Neural cell (in vitro differentiated cells): Measurements from ENCODE around the gene SH3TC1.

Source experiments
- CTCF ChIP-seq: fragments of 450-650 bp; IDR thresholded peaks from 2 replicates; pipeline ENCODE4 v1.5.1; 2014; ENCODE audit warnings: antibody characterized with exemption, mild to moderate bottlenecking, moderate library complexity; ENCODE audit not compliant: poor library complexity, severe bottlenecking
- EP300 ChIP-seq: fragments of 450-650 bp; conservative IDR thresholded peaks from 2 replicates; pipeline ENCODE4 v1.6.1; 2014; ENCODE audit warnings: antibody characterized with exemption, mild to moderate bottlenecking, moderate library complexity; ENCODE audit not compliant: poor library complexity, severe bottlenecking
- EZH2 ChIP-seq: fragments of 200-600, 300-800 bp; shearing (Covaris generic), sonication (generic); IDR thresholded peaks from 2 replicates; pipeline ENCODE4 v1.6.1; 2014; ENCODE audit warnings: antibody characterized with exemption, low read length, borderline replicate concordance, mild to moderate bottlenecking; ENCODE audit not compliant: insufficient read depth, poor library complexity, severe bottlenecking
- MXI1 ChIP-seq: fragments of 450-650 bp; conservative IDR thresholded peaks from 2 replicates; pipeline ENCODE4 v1.6.1; 2014; ENCODE audit warnings: antibody characterized with exemption, mild to moderate bottlenecking; ENCODE audit not compliant: poor library complexity, severe bottlenecking
- POLR2AphosphoS5 ChIP-seq: IDR thresholded peaks from 2 replicates; pipeline ENCODE4 v1.6.1; 2012
- RAD21 ChIP-seq: fragments of 450-650 bp; conservative IDR thresholded peaks from 2 replicates; pipeline ENCODE4 v1.6.1; 2014; ENCODE audit warnings: antibody characterized with exemption, mild to moderate bottlenecking, moderate library complexity
- SMC3 ChIP-seq: fragments of 450-650 bp; conservative IDR thresholded peaks from 2 replicates; pipeline ENCODE4 v1.6.1; 2014; ENCODE audit warnings: antibody characterized with exemption, mild to moderate bottlenecking, moderate library complexity; ENCODE audit not compliant: poor library complexity
- TAF1 ChIP-seq: IDR thresholded peaks from 2 replicates; pipeline ENCODE4 v1.6.1; 2012; ENCODE audit warnings: low read depth

DNA sequence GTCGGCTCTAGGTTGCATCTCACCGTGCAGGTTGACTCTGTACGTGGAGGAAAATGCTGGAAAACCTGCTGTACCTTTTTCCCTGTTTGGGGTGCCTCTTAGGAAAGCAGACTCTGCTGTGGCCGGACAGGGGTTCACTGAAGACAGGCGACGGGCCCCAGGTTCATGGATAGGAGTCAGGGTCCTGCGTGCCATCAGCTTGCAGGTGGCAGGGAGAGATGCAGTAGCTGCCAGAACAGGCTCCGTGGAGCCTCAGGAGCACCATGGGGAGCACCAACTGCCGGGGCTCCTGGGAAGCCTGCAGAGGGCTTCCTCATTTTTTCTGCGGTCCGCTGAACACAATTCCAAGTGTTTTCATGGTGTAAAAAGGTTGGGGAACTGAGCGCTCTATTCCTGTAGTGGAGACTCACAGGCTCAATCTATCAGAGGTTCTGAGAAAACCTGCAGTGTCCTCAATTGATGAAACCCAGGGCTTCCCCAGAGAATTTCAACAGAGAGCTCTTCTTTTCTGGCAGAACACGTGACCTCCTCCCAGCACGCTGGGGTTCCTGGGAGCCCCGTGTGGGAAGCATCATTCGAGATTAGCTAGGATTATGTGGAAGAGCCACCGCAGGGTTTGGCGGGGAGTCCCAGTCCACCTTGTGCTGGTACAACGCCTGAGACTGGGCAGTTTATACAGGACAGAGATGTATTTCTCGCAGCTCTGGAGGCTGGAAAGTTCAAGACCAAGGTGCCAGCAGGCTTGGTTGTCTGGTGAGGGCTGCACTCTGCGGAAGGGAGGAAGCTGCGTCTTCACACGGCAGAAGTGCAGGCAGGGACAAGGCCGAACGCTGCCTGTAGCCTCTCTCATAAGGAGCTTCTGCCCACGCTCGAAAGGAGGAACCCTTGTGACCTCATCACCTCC, 72.1 kb downstream of the SH3TC1 start:
- no peak for TF ChIP-seq EP300
- TF ChIP-seq CTCF, result no peak
- no peak for TF ChIP-seq RAD21
- no peak for TF ChIP-seq EZH2
- TF ChIP-seq POLR2AphosphoS5, result no peak
- no peak for TF ChIP-seq MXI1
- TF ChIP-seq SMC3, result no peak
- TF ChIP-seq TAF1, result no peak
